ENCODE results near the gene TTC7B. TPM values are rescaled to one million over a fixed set of nuclear protein-coding genes. Genes with fewer than 3 reads are reported as not detected.

TTC7B gene
- total and polyA plus RNA-seq, 2 donors (not counting 1 experiment from before 2014, with no cell fraction given) = 0.36 to 3.2 TPM

- no peaks in the 10 kb centered on the region for H3K27me3 Mint-ChIP-seq
- H3K4me1 ChIP-seq (ENCODE audit: control insufficient read depth in 2 of 2, insufficient read depth in 2 of 2, low read length in 2 of 2) = no peaks in the 10 kb centered on the region
- H3K9me3 Mint-ChIP-seq (ENCODE audit: insufficient read depth) = no peaks in the 10 kb centered on the region
- no peak overlapping the region for H3K9ac ChIP-seq (ENCODE audit: low read length)
- H3K4me1 Mint-ChIP-seq = peaks cover under 1% of the 10 kb centered on the region
- POLR2A ChIA-PET = no interaction called here
- no peak overlapping the region for H2AFZ ChIP-seq (ENCODE audit: insufficient read depth, low read depth, low read length, poor library complexity, severe bottlenecking)
- H3K79me2 ChIP-seq (ENCODE audit: control insufficient read depth, insufficient read depth, low read length) = no peaks in the 10 kb centered on the region
- H4K20me1 ChIP-seq (ENCODE audit: control insufficient read depth, insufficient read depth, low read length, poor library complexity, severe bottlenecking) = no peaks in the 10 kb centered on the region
- CTCF ChIA-PET = no interaction called here
- H3K27ac ChIP-seq (ENCODE audit: low read length in 2 of 2) = no peak overlapping the region
- no peaks in the 10 kb centered on the region for H3K36me3 ChIP-seq (replicated peaks in 1 of 2; ENCODE audit: control extremely low read depth in 1 of 2, control insufficient read depth in 1 of 2, extremely low read depth in 1 of 2, insufficient read depth in 2 of 2, low read length in 1 of 2)
- intact Hi-C loops (cut with micrococcal nuclease) = loop anchor here (10.0 kb wide), 1 partner anchor 717 kb away; no protein-coding TSS in a partner anchor
- no peak overlapping the region for H3K27ac Mint-ChIP-seq
- no peak for DNase-seq
- H3K4me2 ChIP-seq (replicated peaks; ENCODE audit: low read depth, low read length, poor library complexity, severe bottlenecking) = no peak overlapping the region
- H3K4me3 Mint-ChIP-seq = no peak overlapping the region
- WGBS (ENCODE audit: insufficient coverage) = no CpG with 5 or more reads among the region's 2 CpGs
- H3K27me3 ChIP-seq (replicated peaks in 1 of 4; ENCODE audit: control extremely low read depth in 1 of 4, control insufficient read depth in 3 of 4, insufficient read depth in 4 of 4, low read length in 3 of 4) = no peaks in the 10 kb centered on the region
- H3K4me3 ChIP-seq (ENCODE audit: control extremely low read depth in 1 of 5, extremely low read depth in 1 of 5, insufficient read depth in 1 of 5, low read depth in 2 of 5, low read length in 4 of 5) = no peak overlapping the region
- H3K9me3 ChIP-seq (ENCODE audit: control extremely low read depth in 1 of 3, control insufficient read depth in 2 of 3, insufficient read depth in 1 of 3, low read length in 2 of 3) = no peaks in the 10 kb centered on the region
- TF ChIP-seq EZH2 (IDR thresholded peaks at IDR 0.05; ENCODE audit: borderline replicate concordance, insufficient read depth, low read depth, low read length, poor library complexity, severe bottlenecking) (no peak), CTCF (IDR thresholded peaks at IDR 0.05) (no peak)
- ATAC-seq (ENCODE audit: low read depth) = no peak
Observed at GRCh38 chr14:90691627-90692026, 124.6 kb downstream of the TTC7B start.

GRCh38 chr14:90687680-90688079 lies 128.6 kb downstream of the TTC7B start:
- no peak overlapping the region for H3K4me3 ChIP-seq (ENCODE audit: control extremely low read depth in 1 of 5, extremely low read depth in 1 of 5, insufficient read depth in 1 of 5, low read depth in 2 of 5, low read length in 4 of 5)
- CTCF ChIA-PET = interaction anchor here (0.6 kb wide), 1 partner anchor 8 kb away, joined by 3 read pairs; no protein-coding TSS in a partner anchor
- H3K4me1 ChIP-seq (ENCODE audit: control insufficient read depth in 2 of 2, insufficient read depth in 2 of 2, low read length in 2 of 2) = no peaks in the 10 kb centered on the region
- no peaks in the 10 kb centered on the region for H3K79me2 ChIP-seq (ENCODE audit: control insufficient read depth, insufficient read depth, low read length)
- H3K27ac ChIP-seq (ENCODE audit: low read length in 2 of 2) = no peak overlapping the region
- Mint-ChIP-seq H3K4me3 (no peak overlapping the region), H3K27ac (no peak overlapping the region), H3K9me3 (ENCODE audit: insufficient read depth) (no peaks in the 10 kb centered on the region), H3K4me1 (no peaks in the 10 kb centered on the region), H3K27me3 (peaks cover 3% of the 10 kb centered on the region)
- DNase-seq (no peak), ATAC-seq (ENCODE audit: low read depth) (no peak)
- H3K4me2 ChIP-seq (replicated peaks; ENCODE audit: low read depth, low read length, poor library complexity, severe bottlenecking) = no peak overlapping the region
- WGBS (ENCODE audit: insufficient coverage) = 100% methylated on average over 3 of the region's 5 CpGs
- H3K36me3 ChIP-seq (replicated peaks in 1 of 2; ENCODE audit: control extremely low read depth in 1 of 2, control insufficient read depth in 1 of 2, extremely low read depth in 1 of 2, insufficient read depth in 2 of 2, low read length in 1 of 2) = no peaks in the 10 kb centered on the region
- no peaks in the 10 kb centered on the region for H3K27me3 ChIP-seq (replicated peaks in 1 of 4; ENCODE audit: control extremely low read depth in 1 of 4, control insufficient read depth in 3 of 4, insufficient read depth in 4 of 4, low read length in 3 of 4)
- no peaks in the 10 kb centered on the region for H3K9me3 ChIP-seq (ENCODE audit: control extremely low read depth in 1 of 3, control insufficient read depth in 2 of 3, insufficient read depth in 1 of 3, low read length in 2 of 3)
- TF ChIP-seq CTCF (IDR thresholded peaks at IDR 0.05) (no peak), EZH2 (IDR thresholded peaks at IDR 0.05; ENCODE audit: borderline replicate concordance, insufficient read depth, low read depth, low read length, poor library complexity, severe bottlenecking) (no peak)
- no peak overlapping the region for H3K9ac ChIP-seq (ENCODE audit: low read length)
- no peak overlapping the region for H2AFZ ChIP-seq (ENCODE audit: insufficient read depth, low read depth, low read length, poor library complexity, severe bottlenecking)
- POLR2A ChIA-PET = no interaction called here
- intact Hi-C loops (cut with micrococcal nuclease) = no loop called here
- H4K20me1 ChIP-seq (ENCODE audit: control insufficient read depth, insufficient read depth, low read length, poor library complexity, severe bottlenecking) = no peaks in the 10 kb centered on the region
